ENCODE data around the gene RAB7B.

DNA sequence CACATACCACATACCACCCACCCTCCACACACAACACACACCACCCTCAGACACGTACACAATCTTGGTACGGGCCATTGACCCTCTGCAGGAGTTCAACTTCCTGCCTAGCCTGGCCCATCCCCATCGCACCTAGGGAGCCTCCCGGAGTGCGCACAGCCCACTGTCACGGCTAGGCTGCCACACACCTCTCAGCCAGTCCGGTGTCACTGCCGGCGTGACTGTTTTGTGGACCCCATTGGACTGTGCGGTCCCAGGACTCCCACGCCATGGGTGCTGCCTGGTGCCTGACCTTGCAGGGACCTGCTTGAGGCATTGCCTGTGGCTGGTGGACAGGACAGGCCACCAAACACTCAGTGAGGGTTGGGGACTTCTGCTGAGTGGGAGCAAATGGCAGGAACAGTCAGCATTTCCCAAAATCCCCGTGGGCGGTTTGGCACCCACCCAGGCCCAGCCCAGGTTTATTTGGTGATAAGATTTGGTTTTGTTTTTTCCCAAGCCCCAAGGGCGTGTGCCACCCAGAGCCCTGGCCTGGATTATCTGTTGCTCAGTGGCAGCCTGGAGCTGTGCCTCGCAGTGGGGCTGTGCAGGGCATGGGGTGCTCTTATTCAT is 27.7 kb downstream of the RAB7B start:
- TF ChIP-seq, protein P1, sequence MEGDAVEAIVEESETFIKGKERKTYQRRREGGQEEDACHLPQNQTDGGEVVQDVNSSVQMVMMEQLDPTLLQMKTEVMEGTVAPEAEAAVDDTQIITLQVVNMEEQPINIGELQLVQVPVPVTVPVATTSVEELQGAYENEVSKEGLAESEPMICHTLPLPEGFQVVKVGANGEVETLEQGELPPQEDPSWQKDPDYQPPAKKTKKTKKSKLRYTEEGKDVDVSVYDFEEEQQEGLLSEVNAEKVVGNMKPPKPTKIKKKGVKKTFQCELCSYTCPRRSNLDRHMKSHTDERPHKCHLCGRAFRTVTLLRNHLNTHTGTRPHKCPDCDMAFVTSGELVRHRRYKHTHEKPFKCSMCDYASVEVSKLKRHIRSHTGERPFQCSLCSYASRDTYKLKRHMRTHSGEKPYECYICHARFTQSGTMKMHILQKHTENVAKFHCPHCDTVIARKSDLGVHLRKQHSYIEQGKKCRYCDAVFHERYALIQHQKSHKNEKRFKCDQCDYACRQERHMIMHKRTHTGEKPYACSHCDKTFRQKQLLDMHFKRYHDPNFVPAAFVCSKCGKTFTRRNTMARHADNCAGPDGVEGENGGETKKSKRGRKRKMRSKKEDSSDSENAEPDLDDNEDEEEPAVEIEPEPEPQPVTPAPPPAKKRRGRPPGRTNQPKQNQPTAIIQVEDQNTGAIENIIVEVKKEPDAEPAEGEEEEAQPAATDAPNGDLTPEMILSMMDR (IDR thresholded peaks at IDR 0.05; ENCODE audit: low read depth, low read length): no peak
- TF ChIP-seq EZH2phosphoT487 (IDR thresholded peaks at IDR 0.05; ENCODE audit: low read depth): no peak

All from OCI-LY3 (cell line).